Non-pigmented ciliary epithelial cell (primary cell): ENCODE measurements around the gene LMF2.

Experiments
- DNase-seq: peaks from one replicate; pipeline ENCODE4 v3.0.0-alpha.2; 2010; ENCODE audit warnings: low read depth

Gene LMF2

GRCh38 chr22:50465066-50465930, 42.2 kb downstream of the LMF2 start:
- no peak for DNase-seq

- DNase-seq, result no peak
These were observed 43.1 kb downstream of the LMF2 start for GRCh38 chr22:50464451-50464850.

GRCh38 chr22:50463188-50463900, 44.2 kb downstream of the LMF2 start:
- DNase-seq, result no peak

- DNase-seq, result no peak
These were observed 45.4 kb downstream of the LMF2 start for GRCh38 chr22:50461979-50462540.

GRCh38 chr22:50461536-50461935, 46.0 kb downstream of the LMF2 start:
- no peak for DNase-seq

GRCh38 chr22:50460938-50461337, 46.6 kb downstream of the LMF2 start:
- no peak for DNase-seq

- no peak for DNase-seq
These were observed 47.9 kb downstream of the LMF2 start for GRCh38 chr22:50459496-50460140.

- no peak for DNase-seq
These were observed 48.5 kb downstream of the LMF2 start for GRCh38 chr22:50459016-50459415.

- no peak for DNase-seq
These were observed 50.9 kb downstream of the LMF2 start for GRCh38 chr22:50456466-50457234.

- DNase-seq, result no peak
These were observed 51.5 kb downstream of the LMF2 start for GRCh38 chr22:50456026-50456425.

GRCh38 chr22:50455201-50455600, 52.3 kb downstream of the LMF2 start:
- no peak for DNase-seq

- DNase-seq, result no peak
These were observed 52.9 kb downstream of the LMF2 start for GRCh38 chr22:50454556-50455075.
